Measurements from ENCODE around the gene FBLN7. TPM values are rescaled to one million over a fixed set of nuclear protein-coding genes. Genes with fewer than 3 reads are reported as not detected.

FBLN7 gene, protein sequence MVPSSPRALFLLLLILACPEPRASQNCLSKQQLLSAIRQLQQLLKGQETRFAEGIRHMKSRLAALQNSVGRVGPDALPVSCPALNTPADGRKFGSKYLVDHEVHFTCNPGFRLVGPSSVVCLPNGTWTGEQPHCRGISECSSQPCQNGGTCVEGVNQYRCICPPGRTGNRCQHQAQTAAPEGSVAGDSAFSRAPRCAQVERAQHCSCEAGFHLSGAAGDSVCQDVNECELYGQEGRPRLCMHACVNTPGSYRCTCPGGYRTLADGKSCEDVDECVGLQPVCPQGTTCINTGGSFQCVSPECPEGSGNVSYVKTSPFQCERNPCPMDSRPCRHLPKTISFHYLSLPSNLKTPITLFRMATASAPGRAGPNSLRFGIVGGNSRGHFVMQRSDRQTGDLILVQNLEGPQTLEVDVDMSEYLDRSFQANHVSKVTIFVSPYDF
- 1.0 and 2.0 TPM in 2 replicates for total RNA-seq

DNA sequence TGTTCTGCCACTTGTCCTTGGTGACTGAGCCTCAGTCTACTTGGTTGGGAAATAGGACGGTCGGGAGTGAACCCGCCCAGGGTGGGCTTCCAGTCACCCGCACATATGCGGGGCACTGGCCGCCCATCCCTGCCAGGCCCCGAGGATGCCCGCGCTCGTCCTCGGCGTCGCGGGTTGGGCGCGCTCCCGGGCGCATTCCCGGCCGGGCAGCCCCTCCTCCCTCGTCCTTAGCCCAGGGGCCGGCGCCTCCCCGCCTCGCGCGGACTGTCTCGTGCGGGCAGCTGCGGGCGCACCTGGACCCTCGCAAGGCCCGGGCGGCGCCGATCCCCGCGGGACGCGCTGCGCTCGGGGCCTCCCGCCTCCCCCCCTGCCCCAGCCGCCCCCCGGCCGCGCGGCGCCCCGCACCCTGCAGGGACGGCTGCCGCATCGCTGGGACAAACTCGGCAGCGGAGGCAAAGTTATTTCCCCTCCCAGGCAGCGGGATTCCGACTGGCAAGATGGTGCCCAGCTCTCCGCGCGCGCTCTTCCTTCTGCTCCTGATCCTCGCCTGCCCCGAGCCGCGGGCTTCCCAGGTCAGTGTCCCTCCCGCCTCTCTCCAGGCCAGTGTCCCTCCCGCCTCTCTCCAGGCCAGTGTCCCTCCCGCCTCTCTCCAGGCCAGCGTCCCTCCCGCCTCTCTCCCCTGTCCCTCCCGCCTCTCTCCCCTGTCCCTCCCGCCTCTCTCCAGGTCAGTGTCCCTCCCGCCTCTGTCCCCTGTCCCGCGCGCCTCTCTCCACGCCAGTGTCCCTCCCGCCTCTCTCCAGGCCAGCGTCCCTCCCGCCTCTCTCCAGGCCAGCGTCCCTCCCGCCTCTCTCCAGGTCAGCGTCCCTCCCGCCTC lies at the start of gene FBLN7:
TSS of gene FBLN7 (plus strand) at position 227 of the 874 bp plus-strand sequence. CDS start at position 498, 271 bp downstream.

Other genes starting within 250 kb of the FBLN7 start
- 0.74 and 2.4 TPM in 2 replicates for gene MERTK, start 239.8 kb upstream of the FBLN7 start, total RNA-seq
- gene TMEM87B, start 83.1 kb upstream of the FBLN7 start, total RNA-seq: 9.2 and 9.8 TPM in 2 replicates
- 0.74 and 2.5 TPM in 2 replicates for gene ZC3H8, start 116.7 kb downstream of the FBLN7 start, total RNA-seq
- gene ZC3H6, start 137.2 kb downstream of the FBLN7 start, total RNA-seq: 1.3 and 1.5 TPM in 2 replicates